Effector memory CD4-positive, alpha-beta T cell (primary cell): ENCODE results near the gene NAA38.

Source experiments
- DNase-seq, 3 donors: peaks; one replicate each; pipeline ENCODE4 v3.0.0-alpha.2; 2020
- H3K27ac ChIP-seq: 2 replicates; pipeline ENCODE4 v1.7.0; 2013; ENCODE audit warnings: mild to moderate bottlenecking, low read length, moderate library complexity; ENCODE audit not compliant: insufficient read depth, poor library complexity, severe bottlenecking
- H3K27me3 ChIP-seq: replicated peaks from 2 replicates; pipeline ENCODE4 v1.7.0; 2013; ENCODE audit warnings: mild to moderate bottlenecking, low read length; ENCODE audit not compliant: insufficient read depth, control insufficient read depth, poor library complexity, severe bottlenecking
- H3K36me3 ChIP-seq: 2 replicates; pipeline ENCODE4 v1.7.0; 2013; ENCODE audit warnings: mild to moderate bottlenecking, low read length, moderate library complexity; ENCODE audit not compliant: control insufficient read depth, insufficient read depth
- H3K4me1 ChIP-seq: 2 replicates; pipeline ENCODE4 v1.7.0; 2013; ENCODE audit warnings: low read length, mild to moderate bottlenecking; ENCODE audit not compliant: control insufficient read depth, insufficient read depth, poor library complexity, severe bottlenecking
- H3K4me3 ChIP-seq: 2 replicates; pipeline ENCODE4 v1.7.0; 2013; ENCODE audit warnings: low read length, low read depth, mild to moderate bottlenecking; ENCODE audit not compliant: insufficient read depth, poor library complexity, severe bottlenecking
- H3K9me3 ChIP-seq: 2 replicates; pipeline ENCODE4 v1.7.0; 2013; ENCODE audit warnings: mild to moderate bottlenecking, low read length, moderate library complexity; ENCODE audit not compliant: control insufficient read depth
- total RNA-seq, 3 donors: gene quantifications; one replicate each; lab custom pipeline; 2026; lab: John Stamatoyannopoulos, UW

Gene NAA38, protein sequence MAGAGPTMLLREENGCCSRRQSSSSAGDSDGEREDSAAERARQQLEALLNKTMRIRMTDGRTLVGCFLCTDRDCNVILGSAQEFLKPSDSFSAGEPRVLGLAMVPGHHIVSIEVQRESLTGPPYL
- 10.4 to 16.3 (median 13.0) reads per million in 3 donors for total RNA-seq

DNA sequence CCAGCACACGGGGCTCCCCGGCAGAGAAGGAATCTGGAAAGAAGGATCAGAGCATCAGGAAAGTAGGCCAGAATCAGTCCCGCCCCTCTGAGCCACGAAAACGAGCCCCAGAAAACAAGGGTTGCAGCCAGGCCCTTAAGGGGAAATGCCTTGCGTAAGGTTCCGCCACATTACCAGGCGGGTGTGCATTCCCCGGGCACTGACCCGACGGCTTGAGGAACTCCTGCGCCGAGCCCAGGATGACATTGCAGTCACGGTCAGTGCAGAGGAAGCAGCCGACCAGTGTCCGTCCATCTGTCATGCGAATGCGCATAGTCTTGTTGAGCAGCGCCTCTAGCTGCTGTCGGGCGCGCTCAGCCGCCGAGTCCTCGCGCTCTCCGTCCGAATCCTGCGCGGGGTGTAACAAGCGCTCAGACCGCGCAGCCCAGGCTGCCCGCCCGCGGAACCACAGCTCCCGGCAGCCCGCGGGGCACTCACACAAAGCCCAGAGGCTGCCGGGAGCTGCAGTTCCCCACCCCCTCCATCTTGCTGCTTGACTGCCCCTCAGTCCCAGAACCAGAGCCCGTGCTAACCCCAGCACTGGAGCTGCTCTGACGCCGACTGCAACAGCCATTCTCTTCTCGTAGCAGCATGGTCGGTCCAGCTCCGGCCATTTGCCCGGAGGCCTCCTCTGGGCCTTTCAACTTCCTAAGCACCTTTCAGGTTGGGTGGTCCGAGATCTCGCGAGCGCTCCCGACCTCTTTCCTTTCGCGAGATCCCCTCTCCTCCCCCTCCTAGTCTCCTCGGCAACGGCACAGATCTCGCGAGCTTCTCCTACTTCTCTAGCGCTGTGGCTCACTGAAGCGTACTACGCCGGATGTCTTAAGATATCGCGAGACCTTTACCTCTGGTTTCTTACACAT lies at the start of gene NAA38:
NAA38 (minus strand) TSS at position 749 of the 902 bp plus-strand sequence; CDS start at position 653, 96 bp downstream.
- DNase-seq, result peak; percentile 88 to 94 (median 93)
- H3K9me3 ChIP-seq, result no peaks in the 10 kb centered on the region
- H3K4me1 ChIP-seq, result peaks cover 32% of the 10 kb centered on the region
- H3K36me3 ChIP-seq, result peaks cover 8% of the 10 kb centered on the region
- peak within 1 kb of the TSS; percentile 66 for H3K4me3 ChIP-seq
- H3K27ac ChIP-seq, result peak within 1 kb of the TSS; percentile 88
- no peaks in the 10 kb centered on the region for H3K27me3 ChIP-seq

DNA sequence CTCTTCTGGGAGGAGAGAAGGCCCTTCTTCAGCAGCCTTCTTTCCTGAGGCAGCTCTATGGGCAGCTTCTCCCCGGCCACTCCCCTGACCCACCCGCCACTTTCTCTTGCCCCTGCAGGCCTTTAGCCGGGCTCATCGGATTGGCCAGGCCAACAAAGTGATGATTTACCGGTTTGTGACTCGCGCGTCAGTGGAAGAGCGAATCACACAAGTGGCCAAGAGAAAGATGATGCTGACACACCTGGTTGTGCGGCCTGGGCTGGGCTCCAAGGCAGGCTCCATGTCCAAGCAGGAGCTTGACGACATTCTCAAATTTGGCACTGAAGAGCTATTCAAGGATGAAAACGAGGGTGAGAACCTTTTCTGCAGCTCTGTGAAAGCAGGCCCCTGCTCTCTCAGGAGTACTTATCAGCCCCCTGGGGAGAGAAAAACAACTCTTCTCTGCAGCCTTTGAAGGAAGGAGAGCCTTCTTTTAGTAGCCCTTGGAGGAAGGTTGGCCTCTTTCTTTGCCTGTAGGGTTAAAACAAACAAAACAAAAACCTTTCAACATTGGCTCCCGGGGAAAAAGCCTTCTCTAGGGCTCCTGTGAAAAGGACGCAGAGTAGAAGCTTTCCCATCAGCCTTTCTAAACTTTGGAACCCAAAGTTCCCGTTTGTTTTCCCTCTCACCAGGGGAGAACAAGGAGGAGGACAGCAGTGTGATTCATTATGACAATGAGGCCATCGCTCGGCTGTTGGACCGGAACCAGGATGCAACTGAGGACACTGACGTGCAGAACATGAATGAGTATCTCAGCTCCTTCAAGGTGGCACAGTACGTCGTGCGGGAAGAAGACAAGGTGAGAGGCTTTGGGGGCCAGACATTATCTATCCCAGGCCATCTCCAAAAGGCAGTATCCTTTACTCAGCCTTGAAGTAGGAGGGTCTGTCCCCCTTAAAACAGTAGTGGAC lies 46.1 kb upstream of the NAA38 start:
- peaks cover 97% of the 10 kb centered on the region for H3K36me3 ChIP-seq
- H3K4me1 ChIP-seq, result no peaks in the 10 kb centered on the region
- no peaks in the 10 kb centered on the region for H3K9me3 ChIP-seq
- H3K27me3 ChIP-seq, result no peaks in the 10 kb centered on the region
- no peak overlapping the region for H3K27ac ChIP-seq
- H3K4me3 ChIP-seq, result no peak overlapping the region
- DNase-seq, result no peak

DNA sequence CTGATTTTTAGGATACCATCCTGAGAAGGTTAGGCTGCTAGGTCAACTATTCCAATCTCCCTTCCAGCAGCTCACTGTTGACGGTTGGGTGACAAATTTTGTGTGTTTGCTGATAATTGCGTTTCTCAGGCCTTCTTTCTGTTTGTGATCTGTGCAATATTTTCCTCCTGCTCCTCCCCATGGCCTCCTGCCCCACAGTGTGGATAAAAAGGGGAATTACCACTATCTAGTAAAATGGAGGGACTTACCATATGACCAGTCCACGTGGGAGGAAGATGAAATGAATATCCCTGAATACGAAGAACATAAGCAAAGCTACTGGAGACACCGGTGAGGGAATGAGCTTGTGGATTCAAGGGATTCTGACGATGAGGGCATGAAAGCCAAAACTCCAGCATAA lies 40.4 kb upstream of the NAA38 start:
- H3K36me3 ChIP-seq, result peaks cover 87% of the 10 kb centered on the region
- H3K27ac ChIP-seq, result peak overlapping the region; percentile 8

DNA sequence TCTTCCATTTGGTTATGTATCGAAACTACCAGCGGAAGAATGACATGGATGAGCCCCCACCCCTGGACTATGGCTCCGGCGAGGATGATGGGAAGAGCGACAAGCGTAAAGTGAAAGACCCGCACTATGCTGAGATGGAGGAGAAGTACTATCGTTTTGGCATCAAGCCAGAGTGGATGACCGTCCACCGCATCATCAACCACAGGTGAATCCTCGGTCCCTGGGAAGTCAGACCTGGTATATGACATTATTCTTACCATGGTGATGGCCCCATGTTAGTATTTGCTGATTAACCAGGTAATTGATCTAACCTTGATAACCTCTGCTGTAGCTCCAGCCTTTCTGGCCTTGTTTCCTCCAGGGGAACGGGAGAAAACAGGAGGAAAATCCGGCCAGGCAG lies 39.7 kb upstream of the NAA38 start:
- Histone ChIP-seq H3K36me3 (peaks cover 82% of the 10 kb centered on the region), H3K27me3 (no peaks in the 10 kb centered on the region), H3K4me1 (no peaks in the 10 kb centered on the region), H3K27ac (no peak overlapping the region), H3K4me3 (no peak overlapping the region), H3K9me3 (no peaks in the 10 kb centered on the region)
- DNase-seq, result no peak

More for the DNA sequence above, 40.4 kb upstream of the NAA38 start:
- Histone ChIP-seq H3K9me3 (no peaks in the 10 kb centered on the region), H3K4me1 (no peaks in the 10 kb centered on the region), H3K4me3 (no peak overlapping the region), H3K27me3 (no peaks in the 10 kb centered on the region)
- no peak for DNase-seq

DNA sequence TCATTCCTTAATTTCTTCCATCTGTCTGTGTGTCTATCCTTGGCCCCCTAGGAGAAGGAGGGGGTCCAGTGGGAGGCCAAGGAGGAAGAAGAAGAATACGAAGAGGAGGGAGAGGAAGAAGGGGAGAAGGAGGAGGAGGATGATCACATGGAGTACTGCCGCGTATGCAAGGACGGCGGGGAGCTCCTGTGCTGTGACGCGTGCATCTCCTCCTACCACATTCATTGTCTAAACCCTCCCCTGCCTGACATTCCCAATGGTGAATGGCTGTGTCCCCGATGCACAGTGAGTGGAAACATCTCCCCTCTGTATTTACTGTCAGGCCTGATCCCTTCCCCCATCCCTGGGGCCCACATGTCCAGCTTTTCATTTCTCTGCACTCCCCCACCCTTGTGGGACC lies 37.5 kb upstream of the NAA38 start:
- Histone ChIP-seq H3K36me3 (peaks cover 72% of the 10 kb centered on the region), H3K4me3 (no peak overlapping the region), H3K4me1 (no peaks in the 10 kb centered on the region), H3K27me3 (no peaks in the 10 kb centered on the region), H3K9me3 (no peaks in the 10 kb centered on the region), H3K27ac (no peak overlapping the region)
- no peak for DNase-seq

DNA sequence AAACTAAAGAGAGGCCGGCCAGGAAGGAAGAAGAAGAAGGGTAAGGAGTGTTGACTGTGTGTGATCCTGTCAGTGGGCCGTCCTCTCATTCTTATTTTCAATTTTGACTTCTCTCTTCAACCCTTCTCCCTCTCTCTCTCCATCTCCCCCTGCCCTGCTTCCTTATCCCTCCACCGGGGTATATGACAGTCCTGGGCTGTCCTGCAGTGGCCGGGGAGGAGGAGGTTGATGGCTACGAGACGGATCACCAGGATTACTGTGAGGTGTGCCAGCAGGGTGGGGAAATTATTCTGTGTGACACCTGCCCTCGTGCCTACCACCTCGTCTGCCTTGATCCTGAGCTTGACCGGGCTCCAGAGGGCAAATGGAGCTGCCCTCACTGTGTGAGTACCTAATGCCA lies 36.9 kb upstream of the NAA38 start:
- no peaks in the 10 kb centered on the region for H3K27me3 ChIP-seq
- no peaks in the 10 kb centered on the region for H3K9me3 ChIP-seq
- DNase-seq, result no peak
- peaks cover 65% of the 10 kb centered on the region for H3K36me3 ChIP-seq
- H3K4me1 ChIP-seq, result peaks cover 2% of the 10 kb centered on the region
- no peak overlapping the region for H3K4me3 ChIP-seq
- H3K27ac ChIP-seq, result no peak overlapping the region

DNA sequence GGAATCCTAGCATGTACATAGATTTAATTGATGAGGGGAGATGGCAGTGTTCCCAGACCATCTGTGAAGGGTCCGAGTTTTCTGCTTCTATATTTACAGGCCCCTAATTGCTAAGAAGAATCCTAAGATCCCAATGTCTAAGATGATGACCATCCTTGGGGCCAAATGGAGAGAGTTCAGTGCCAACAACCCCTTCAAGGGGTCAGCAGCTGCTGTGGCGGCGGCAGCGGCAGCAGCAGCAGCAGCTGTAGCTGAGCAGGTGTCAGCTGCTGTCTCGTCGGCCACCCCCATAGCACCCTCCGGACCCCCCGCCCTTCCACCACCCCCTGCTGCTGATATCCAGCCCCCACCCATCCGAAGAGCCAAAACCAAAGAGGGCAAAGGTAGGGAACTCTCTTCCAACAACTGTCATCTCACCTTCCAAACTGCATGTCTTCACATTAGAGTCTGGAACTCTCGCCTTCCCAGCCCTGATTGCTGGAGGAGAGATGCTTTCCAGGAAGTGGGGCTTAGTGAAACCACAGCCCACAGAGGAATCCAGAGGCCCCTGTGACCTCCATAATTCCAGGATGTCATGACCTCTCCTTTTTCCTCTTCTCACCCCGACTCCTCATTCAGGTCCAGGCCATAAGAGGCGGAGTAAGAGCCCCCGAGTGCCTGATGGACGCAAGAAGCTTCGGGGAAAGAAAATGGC lies 36.0 kb upstream of the NAA38 start:
- DNase-seq, result no peak
- H3K36me3 ChIP-seq, result peaks cover 56% of the 10 kb centered on the region
- no peaks in the 10 kb centered on the region for H3K9me3 ChIP-seq
- no peak overlapping the region for H3K27ac ChIP-seq
- no peaks in the 10 kb centered on the region for H3K27me3 ChIP-seq
- H3K4me1 ChIP-seq, result peaks cover 9% of the 10 kb centered on the region
- no peak overlapping the region for H3K4me3 ChIP-seq

DNA sequence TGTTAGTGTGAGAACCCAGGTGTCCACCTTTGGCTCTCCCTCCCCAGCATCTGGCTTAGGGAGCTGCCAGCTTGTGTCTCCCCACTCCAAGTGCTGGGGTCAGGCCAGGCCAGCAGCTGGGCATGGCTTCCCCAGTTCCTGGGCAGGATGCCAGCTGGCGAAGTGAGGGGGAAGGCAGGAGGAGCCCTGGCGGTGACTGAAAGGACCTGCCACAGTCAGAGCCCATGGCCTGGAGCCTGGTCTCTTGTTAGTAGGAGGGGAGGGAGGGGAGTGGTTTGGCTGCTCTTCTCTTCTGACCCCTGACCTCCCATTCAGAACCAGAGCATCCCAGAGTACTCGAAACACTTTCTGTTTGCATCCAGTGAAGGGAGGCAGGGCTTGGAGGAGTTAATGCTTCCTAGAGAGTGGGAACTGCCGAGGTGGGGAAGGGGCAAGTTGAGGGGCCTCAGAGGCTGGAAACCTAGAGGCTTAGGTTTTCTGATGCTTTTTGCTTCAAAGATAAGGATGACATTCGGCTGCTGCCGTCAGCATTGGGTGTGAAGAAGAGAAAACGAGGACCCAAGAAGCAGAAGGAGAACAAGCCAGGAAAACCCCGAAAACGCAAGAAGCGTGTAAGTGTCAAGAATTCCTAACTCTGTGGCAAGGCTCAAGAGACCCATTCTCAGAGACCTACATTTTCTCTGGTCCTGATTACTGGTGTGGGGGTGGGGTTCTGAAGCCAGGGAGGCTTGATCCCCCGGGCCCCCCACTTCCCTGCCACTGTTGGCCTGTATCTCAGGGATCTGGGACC lies 32.0 kb upstream of the NAA38 start:
- peaks cover 26% of the 10 kb centered on the region for H3K36me3 ChIP-seq
- no peaks in the 10 kb centered on the region for H3K27me3 ChIP-seq
- peak overlapping the region; percentile 87 for H3K27ac ChIP-seq
- no peak overlapping the region for H3K4me3 ChIP-seq
- H3K9me3 ChIP-seq, result no peaks in the 10 kb centered on the region
- H3K4me1 ChIP-seq, result peaks cover 20% of the 10 kb centered on the region
- peak in 1 of 3 donors; percentile 35 for DNase-seq
